HG03342 (cell line): ENCODE measurements around the gene C2orf78.
"Not testable (repeated sequence)": the region's sequence is repeated elsewhere in the genome, so short reads cannot be mapped to it uniquely, and the experiment has no call there.

ENCODE experiments used
- ATAC-seq: cut with Tn5 transposase; IDR thresholded peaks from one replicate; pipeline ENCODE4 v1.9.1; 2021; ENCODE audit warnings: mild to moderate bottlenecking, moderate library complexity; ENCODE audit not compliant: unreplicated experiment

Gene C2orf78

GRCh38 chr2:73783883-73784282 lies at the start of gene C2orf78:
C2orf78 (plus strand) TSS chr2:73784183; CDS start chr2:73784310, 127 bp downstream.
- not testable (repeated sequence) for ATAC-seq

- ATAC-seq, result no peak
These were observed 47.6 kb upstream of the C2orf78 start for GRCh38 chr2:73736378-73736777.

- ATAC-seq, result peak; percentile 97
These were observed 46.9 kb upstream of the C2orf78 start, which contains the start of gene TPRKB for GRCh38 chr2:73736855-73737779. TPRKB (minus strand) TSS chr2:73737345; CDS start chr2:73734569, 2,776 bp downstream.

- ATAC-seq, result no peak
These were observed 44.9 kb upstream of the C2orf78 start for GRCh38 chr2:73739101-73739500.

- ATAC-seq, result no peak
These were observed 43.2 kb upstream of the C2orf78 start for GRCh38 chr2:73740767-73741166.

GRCh38 chr2:73746015-73746876 lies 37.7 kb upstream of the C2orf78 start:
- ATAC-seq, result no peak

- ATAC-seq, result no peak
These were observed 37.1 kb upstream of the C2orf78 start for GRCh38 chr2:73746877-73747208.

- ATAC-seq, result no peak
These were observed 34.7 kb upstream of the C2orf78 start for GRCh38 chr2:73749314-73749713.

- not testable (repeated sequence) for ATAC-seq
These were observed 29.7 kb upstream of the C2orf78 start for GRCh38 chr2:73754332-73754731.

GRCh38 chr2:73759285-73759764 lies 24.7 kb upstream of the C2orf78 start:
- ATAC-seq, result no peak

- ATAC-seq, result no peak
These were observed 24.1 kb upstream of the C2orf78 start for GRCh38 chr2:73759904-73760303.

GRCh38 chr2:73762571-73762970 lies 21.4 kb upstream of the C2orf78 start:
- ATAC-seq, result no peak

- ATAC-seq, result no peak
These were observed 19.0 kb upstream of the C2orf78 start for GRCh38 chr2:73764945-73765344.

GRCh38 chr2:73766349-73766748 lies 17.6 kb upstream of the C2orf78 start:
- no peak for ATAC-seq

- no peak for ATAC-seq
These were observed 17.0 kb upstream of the C2orf78 start for GRCh38 chr2:73766994-73767393.

GRCh38 chr2:73770725-73771124 lies 13.3 kb upstream of the C2orf78 start:
- ATAC-seq, result no peak

GRCh38 chr2:73772819-73773218 lies 11.2 kb upstream of the C2orf78 start:
- ATAC-seq, result no peak

- ATAC-seq, result no peak
These were observed 7.6 kb upstream of the C2orf78 start for GRCh38 chr2:73776381-73776780.

GRCh38 chr2:73776869-73777519 lies 7.0 kb upstream of the C2orf78 start:
- ATAC-seq, result no peak

- ATAC-seq, result not testable (repeated sequence)
These were observed 5.0 kb upstream of the C2orf78 start for GRCh38 chr2:73778867-73779466.
